GM21717 (cell line): ENCODE data around the gene ERI2.
"Not testable (repeated sequence)": the region's sequence is repeated elsewhere in the genome, so short reads cannot be mapped to it uniquely, and the experiment has no call there.

ENCODE experiments used
- ATAC-seq: cut with Tn5 transposase; IDR thresholded peaks from one replicate; pipeline ENCODE4 v1.9.1; 2021; ENCODE audit warnings: mild to moderate bottlenecking, moderate library complexity; ENCODE audit not compliant: unreplicated experiment

ERI2 gene

GRCh38 chr16:20767577-20767976, 38.7 kb downstream of the ERI2 start:
- ATAC-seq = no peak

- ATAC-seq = no peak
Measured at GRCh38 chr16:20766294-20766693, 40.0 kb downstream of the ERI2 start.

DNA sequence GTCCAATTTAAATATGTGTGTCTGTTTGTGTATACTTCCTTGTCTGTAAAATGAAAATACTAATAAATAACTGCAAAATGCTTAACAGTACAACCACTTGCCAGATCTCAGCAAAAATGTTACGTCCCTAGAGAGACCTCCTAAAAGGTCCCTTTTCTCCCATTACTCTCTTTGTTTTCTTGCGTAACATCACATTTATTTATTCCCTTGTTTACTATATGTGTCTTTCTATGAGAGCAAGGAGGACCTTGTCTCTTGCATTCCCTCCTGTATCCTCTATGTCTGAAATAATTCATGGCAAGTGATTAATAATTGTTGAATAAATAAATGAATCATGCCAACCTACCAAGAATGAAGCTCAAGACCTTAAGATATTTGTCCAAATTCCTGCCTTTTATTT, 40.5 kb downstream of the ERI2 start:
- no peak for ATAC-seq

GRCh38 chr16:20764448-20764847, 41.8 kb downstream of the ERI2 start:
- not testable (repeated sequence) for ATAC-seq

GRCh38 chr16:20763461-20764232, 42.6 kb downstream of the ERI2 start, which contains the start of gene ACSM3:
ACSM3 (plus strand) TSS chr16:20764014; CDS start chr16:20770035, 6,021 bp downstream.
- ATAC-seq = peak; percentile 98

DNA sequence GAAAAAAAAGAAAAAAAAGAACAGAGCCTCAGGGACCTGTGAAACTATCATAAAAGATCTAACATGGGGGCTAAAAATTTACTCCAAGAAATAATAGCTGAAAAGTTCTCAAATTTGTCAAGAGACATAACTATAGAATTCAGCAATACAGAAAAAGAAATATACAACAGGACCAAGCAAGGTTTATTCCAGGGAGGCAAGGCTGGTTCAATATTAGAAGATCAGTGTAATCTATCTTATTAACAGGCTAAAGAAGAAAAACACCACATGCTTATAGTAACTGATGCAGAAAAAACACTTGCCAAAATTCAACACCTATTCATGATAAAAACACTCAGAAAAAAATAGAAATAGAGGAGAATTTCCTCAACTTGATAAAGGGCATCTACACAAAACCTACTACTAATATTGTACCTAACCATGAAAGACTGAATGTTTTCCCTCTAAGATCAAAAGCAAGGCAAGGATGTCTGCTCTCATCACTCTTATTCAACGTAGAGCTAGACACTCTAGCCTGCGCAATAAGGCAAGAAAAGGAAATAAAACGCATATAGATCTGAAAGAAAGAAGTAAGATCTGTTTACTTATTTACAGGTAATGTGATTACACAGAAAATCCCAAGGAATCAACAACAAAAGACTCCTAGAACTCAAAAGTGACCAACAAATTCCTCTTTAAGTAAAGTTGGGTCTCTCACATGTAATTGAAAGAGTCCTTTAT, 43.7 kb downstream of the ERI2 start:
- ATAC-seq = no peak

DNA sequence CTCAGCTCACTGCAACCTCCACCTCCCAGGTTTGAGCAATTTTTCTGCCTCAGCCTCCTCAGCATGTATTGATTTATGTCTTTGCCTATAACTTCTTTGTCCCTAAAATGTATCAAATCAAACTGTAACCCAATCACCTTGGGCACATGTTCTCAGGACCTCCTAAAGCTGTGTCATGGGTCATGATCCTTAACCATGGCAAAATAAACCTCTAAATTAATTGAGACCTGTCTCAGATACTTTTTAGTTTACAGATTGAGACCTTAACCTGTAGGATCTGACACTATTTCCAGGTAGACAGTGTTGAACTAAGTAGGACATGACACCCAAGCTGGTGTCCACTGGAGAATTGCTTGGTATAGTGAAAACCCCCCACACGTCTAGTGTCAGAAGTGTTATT, 45.1 kb downstream of the ERI2 start:
- ATAC-seq = no peak

DNA sequence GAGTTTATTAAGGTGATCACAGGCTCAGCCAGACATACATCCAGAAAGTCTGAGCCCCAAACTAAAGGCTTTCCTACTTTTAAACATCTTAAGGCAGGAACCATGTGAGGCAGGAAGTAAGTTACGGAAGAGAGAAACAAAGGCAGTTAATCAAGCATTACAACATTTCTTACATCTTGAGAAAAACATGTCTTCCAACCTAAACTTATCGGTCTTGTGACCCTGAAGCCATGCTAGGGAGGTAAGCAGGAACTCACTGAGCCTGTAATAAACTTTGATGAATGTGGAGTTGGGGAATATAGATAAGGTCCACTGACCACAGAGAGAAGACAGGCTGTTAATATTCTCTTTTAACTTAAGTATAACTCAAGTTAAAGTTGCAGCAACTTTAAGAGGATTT, 45.9 kb downstream of the ERI2 start:
- no peak for ATAC-seq

GRCh38 chr16:20755799-20756198, 50.5 kb downstream of the ERI2 start:
- ATAC-seq = not testable (repeated sequence)

GRCh38 chr16:20755238-20755637, 51.0 kb downstream of the ERI2 start:
- ATAC-seq = no peak

DNA sequence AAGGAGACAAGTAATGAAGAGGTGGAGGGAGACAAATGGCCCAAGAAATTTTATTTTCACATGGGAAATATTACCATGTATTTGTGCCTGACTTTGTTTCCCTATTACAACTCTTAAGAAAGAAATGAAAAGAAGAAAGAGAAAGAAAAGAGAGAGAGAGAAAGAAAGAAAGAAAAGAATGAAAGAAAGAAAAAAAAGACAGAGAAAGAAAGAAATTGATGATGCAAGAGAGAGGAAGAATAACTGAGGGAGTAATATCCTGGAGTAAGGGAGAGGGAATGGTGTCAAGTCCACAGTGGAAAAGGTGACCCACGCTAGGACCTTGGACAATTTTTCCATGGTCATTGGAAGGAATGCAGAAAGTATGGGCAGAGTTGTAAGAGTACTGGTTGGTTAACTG, 52.5 kb downstream of the ERI2 start:
- ATAC-seq = no peak

DNA sequence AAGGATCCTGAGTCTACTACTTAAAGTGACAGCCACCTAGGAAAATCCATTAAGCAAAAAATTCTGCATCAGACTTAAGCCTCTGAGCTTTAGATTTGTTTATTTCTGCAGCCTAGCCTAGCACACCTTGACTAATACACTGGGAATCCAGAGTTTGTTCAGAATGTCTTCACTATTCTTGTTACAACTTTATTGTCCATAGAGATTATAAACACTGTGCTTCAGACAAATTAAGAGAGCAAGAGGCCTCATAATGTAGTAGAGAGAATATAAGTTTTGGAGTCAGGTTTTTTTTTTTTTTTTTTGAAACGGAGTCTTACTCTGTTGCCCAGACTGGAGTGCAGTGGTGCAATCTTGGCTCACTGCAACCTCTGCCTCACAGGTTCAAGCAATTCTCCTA, 55.7 kb downstream of the ERI2 start:
- ATAC-seq = no peak

DNA sequence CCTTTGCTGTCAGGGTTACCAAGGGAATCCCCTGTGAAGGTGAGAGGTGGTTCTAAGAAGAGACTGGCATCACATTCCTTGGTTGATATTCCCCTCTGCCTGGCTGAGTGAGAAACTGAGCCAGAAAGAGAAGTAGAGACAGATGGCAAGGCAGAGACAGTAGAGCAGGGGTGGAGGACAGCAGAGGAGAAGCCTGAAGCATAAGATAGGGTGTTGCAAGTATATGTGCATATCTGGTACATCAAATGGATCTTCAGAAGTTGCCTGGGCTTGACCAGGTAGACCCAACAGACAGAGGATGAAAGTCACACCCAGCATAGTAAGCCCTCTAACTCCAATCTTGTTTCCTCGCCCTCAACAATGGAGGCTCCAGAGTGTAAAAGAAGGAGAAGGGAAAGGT, 56.8 kb downstream of the ERI2 start:
- no peak for ATAC-seq

- ATAC-seq = no peak
Measured at GRCh38 chr16:20747030-20747816, 59.0 kb downstream of the ERI2 start.

DNA sequence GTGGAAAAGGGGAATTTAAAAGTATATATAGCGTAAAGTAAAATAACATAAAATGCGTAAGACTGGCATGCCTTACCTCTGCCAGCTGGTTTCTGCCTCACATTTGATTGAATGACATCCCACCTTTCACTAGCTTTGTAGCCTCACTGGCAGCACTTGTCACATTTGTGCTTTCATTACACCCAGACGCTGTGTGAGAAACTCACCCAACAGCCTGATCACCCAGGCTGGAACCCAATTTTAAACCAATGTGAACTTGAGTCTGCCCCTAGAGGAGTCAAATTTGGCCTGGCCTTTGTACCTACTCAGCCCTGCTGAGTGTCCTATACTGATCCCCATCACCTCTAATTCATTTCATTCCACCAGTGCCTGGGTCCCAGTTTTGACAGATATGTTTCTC, 59.8 kb downstream of the ERI2 start:
- ATAC-seq = no peak
